Urinary bladder (tissue), 4 donors: Measurements from ENCODE around the gene CLECL1. TPM values are rescaled to one million over a fixed set of nuclear protein-coding genes. Genes with fewer than 3 reads are reported as not detected.
"Not testable (repeated sequence)": the region's sequence is repeated elsewhere in the genome, so short reads cannot be mapped to it uniquely, and the experiment has no call there.

Source experiments
- DNase-seq: peaks from one replicate; pipeline ENCODE4 v3.0.0-alpha.2; 2015; ENCODE audit errors: extremely low spot score
- H3K27ac ChIP-seq: one replicate; pipeline ENCODE4 v1.5.1; 2013; ENCODE audit warnings: low read depth, mild to moderate bottlenecking, moderate library complexity
- H3K36me3 ChIP-seq: one replicate; pipeline ENCODE4 v1.6.1; 2013; ENCODE audit warnings: mild to moderate bottlenecking, moderate library complexity; ENCODE audit not compliant: insufficient read depth
- H3K4me1 ChIP-seq: one replicate; pipeline ENCODE4 v1.6.1; 2013; ENCODE audit warnings: mild to moderate bottlenecking, moderate library complexity; ENCODE audit not compliant: insufficient read depth
- H3K4me3 ChIP-seq: one replicate; pipeline ENCODE4 v1.5.1; 2013; ENCODE audit warnings: low read depth, low read length
- WGBS: extraction: QIAGEN DNeasy Blood & Tissue Kit; methylation state at CpG from one replicate; pipeline ENCODE4 v1.1.7; 2013; 5-methylcytosine and 5-hydroxymethylcytosine counted together
- polyA plus RNA-seq: library from polyadenylated mRNA; stranded (reverse); fragments of 200-250 nt; gene quantifications from one replicate; pipeline ENCODE4 v1.2.3, GENCODE V29; 2013
- total RNA-seq: library from RNA; depleted of rRNA; stranded (reverse); fragments of >200 nt; gene quantifications from one replicate; pipeline ENCODE4 v1.2.3, GENCODE V29; 2014
- donor health status: healthy with polysubstance abuse.
- donor health status: healthy.

CLECL1 gene
- total and polyA plus RNA-seq, 2 donors: 0.37 TPM; not detected in 1

DNA sequence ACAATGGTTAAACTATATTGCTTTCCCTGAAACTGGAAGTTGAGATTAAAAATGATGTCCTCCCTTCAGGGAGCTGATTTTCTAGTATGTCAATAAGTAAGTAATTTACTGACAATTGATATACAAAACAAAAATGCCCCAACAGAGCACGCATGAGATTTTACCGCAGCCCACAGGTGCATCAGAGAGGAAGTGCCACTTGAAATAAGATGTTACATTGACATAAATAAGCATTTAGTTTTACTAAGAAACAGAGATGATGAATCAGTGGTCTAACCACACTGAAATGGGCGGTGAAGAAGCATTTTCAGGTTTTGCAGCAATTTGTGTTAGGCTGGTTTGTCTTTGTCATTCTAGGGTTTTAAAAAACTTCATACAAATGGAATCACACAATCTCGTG, 8.8 kb upstream of the CLECL1 start:
- no peak overlapping the region for H3K27ac ChIP-seq
- H3K4me3 ChIP-seq: no peak overlapping the region
- no peaks in the 10 kb centered on the region for H3K36me3 ChIP-seq
- no peaks in the 10 kb centered on the region for H3K4me1 ChIP-seq
- 75% methylated on average over 4 of the region's 4 CpGs for WGBS
- no peak for DNase-seq

DNA sequence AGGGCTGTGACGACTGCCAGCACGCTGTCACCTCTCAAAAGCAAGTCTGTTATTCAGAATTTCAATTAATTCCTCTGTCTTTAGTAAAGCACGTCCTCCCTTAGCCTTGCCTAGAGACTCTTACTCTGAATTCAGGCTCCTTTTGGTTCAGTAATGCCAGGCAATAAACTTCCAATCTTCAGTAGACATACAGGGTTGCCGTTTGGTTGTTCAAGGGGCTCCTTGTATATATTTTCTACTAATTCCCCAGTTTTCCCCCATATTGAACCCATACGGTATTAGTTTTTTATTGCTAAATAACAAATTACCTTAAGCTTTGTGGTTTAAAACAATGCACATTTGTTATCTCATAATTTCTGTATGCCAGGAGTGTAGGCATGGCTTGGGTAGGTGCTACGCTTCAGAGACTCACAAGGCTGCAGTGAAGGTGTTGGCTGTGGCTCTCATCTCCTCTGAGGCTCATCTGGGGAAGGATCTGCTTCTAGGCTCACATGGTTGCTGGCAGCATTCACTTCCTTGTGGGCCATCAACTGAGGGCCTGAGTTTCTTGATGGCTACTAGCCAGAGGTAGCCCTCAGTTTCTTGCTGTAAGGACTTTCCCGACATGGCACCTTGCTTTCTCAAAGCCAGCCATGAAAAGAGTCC, 7.3 kb upstream of the CLECL1 start:
- H3K36me3 ChIP-seq: no peaks in the 10 kb centered on the region
- DNase-seq: no peak
- no peak overlapping the region for H3K27ac ChIP-seq
- H3K4me3 ChIP-seq: no peak overlapping the region
- 80% methylated on average over 7 of the region's 7 CpGs for WGBS
- no peaks in the 10 kb centered on the region for H3K4me1 ChIP-seq

DNA sequence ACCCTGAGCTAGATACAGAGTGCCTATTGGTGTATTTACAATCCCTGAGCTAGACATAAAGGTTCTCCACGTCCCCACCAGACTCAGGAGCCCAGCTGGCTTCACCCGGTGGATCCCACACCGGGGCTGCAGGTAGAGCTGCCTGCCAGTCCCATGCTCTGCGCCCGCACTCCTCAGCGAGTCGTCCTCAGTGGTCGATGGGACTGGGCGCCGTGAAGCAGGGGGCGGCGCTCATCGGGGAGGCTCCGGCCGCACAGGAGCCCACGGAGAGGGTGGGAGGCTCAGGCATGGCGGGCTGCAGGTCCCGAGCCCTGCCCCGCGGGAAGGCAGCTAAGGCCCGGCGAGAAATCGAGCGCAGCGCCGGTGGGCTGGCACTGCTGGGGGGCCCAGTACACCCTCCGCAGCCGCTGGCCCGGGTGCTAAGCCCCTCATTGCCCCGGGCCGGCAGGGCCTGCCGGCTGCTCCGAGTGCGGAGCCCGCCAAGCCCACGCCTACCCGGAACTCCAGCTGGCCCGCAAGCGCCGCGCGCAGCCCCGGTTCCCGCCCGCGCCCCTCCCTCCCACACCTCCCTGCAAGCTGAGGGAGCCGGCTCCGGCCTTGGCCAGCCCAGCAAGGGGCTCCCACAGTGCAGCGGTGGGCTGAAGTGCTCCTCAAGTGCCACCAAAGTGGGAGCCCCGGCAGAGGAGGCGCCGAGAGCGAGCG, 6.7 kb upstream of the CLECL1 start:
- not testable (repeated sequence) for H3K4me3 ChIP-seq, H3K27ac ChIP-seq, DNase-seq, H3K4me1 ChIP-seq, H3K36me3 ChIP-seq
- 67% methylated on average over 54 of the region's 54 CpGs for WGBS

DNA sequence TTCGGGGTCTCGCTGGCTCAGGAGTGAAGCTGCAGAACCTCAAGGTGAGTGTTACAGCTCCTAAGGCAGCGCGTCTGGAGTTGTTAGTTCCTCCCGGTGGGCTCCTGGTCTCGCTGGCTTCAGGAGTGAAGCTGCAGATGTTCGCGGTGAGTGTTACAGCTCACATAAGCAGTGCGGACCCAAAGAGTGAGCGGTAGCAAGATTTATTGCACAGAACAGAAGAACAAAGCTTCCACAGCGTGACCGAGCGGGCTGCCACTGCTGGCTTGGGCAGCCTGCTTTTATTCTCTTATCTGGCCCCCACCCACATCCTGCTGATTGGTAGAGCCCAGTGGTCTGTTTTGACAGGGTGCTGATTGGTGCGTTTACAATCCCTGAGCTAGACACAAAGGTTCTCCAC, 6.0 kb upstream of the CLECL1 start:
- not testable (repeated sequence) for H3K4me1 ChIP-seq, DNase-seq, H3K36me3 ChIP-seq, H3K27ac ChIP-seq, H3K4me3 ChIP-seq
- WGBS: 86% methylated on average over 14 of the region's 14 CpGs

DNA sequence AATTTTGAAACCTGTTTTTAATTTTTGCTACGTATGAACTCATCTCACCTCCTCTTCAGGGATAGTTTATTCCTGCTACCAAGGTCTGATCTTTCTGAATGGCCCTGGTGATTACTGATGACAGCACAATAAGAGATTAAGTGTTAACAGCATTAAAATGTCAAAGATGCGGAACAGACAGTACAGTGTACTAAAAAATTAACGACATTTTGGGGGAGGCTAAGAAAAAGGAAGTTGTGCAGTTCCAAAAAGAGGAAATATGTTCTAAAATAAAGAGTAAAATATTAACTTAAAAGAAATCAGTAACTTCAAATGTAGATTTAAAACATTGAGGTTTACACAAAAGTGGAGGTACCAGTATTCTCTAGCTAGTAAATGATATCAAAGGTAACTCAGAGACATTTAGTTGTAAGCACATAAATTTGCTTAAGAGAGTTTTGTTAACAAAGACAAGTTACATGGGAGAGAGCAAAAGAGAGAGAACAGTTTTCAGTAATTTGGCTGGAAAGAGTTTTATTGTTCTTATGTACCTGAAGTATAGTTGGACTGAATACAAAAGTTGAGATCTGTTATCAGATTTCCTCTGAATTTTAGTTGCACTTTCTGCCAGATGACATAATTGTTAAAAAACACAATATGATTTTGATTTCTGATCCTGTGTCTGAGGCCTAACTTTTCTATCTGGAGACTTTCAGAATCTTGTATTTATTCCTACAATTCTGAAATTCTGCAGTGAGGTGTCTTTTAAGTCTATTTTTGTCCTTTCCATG, 4.2 kb upstream of the CLECL1 start:
- Histone ChIP-seq H3K4me1 (no peaks in the 10 kb centered on the region), H3K36me3 (no peaks in the 10 kb centered on the region), H3K4me3 (no peak overlapping the region), H3K27ac (no peak overlapping the region)
- WGBS: 34% methylated on average over 3 of the region's 3 CpGs
- no peak for DNase-seq

DNA sequence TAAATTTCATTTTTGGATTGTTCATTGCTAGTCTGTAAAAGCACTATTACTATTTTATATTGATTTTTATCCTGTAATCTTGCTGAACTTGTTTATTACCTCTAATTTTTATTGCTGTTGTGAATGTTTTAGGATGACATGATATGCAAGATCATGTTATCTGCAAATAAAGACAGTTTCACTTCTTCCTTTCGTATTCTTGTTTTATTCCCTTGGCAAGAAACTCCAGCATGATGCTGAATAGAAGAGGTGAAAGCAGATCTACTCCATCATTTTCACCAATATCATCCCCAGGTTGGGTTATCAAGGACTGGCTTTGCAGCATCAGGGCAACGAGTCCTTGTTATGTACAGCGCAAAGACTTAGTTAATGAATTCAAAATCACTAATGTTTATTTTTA, 2.7 kb upstream of the CLECL1 start:
- Histone ChIP-seq H3K4me3 (no peak overlapping the region), H3K36me3 (no peaks in the 10 kb centered on the region), H3K4me1 (no peaks in the 10 kb centered on the region), H3K27ac (no peak overlapping the region)
- DNase-seq: no peak
- 81% methylated on average over 3 of the region's 3 CpGs for WGBS

DNA sequence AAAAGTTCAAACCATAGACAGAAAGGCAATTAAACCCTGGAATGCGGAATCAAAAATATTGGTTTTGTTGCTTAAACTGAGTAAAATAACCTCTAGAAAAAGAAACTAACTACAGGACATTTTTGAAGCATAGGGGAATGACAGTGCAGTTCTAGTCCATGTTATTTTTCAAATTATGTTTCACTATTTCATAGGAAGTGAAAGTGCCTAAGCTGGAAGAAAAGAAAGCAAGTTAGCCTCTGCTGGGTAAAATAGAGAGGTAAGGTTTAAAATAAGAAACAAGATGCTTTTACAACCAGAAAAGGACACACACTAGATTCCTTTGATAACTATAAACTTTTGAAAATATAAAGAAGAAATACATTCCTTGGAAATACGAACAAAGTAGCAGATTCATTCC, 1.1 kb downstream of the CLECL1 start:
- no peaks in the 10 kb centered on the region for H3K36me3 ChIP-seq
- DNase-seq: no peak
- 86% methylated on average over 2 of the region's 2 CpGs for WGBS
- H3K4me1 ChIP-seq: no peaks in the 10 kb centered on the region
- H3K27ac ChIP-seq: no peak overlapping the region
- no peak overlapping the region for H3K4me3 ChIP-seq

DNA sequence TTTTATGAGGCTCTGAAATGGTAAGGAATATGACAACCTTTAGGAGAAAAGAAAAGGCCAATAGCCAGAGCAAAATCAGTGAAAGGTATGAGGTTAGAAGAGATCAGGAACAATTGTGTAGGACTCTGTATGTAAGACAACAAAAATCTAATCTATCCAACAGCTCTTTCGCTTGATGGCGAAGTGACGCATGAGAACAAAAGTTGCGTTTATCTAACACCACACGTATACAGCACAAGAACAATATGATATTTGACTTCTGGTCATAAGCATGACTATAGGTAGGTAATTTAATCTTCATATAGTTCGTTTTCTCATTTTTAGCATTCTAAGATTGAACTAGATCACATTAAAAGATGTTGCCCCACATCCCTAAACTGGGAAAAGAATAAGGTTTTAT, 1.5 kb downstream of the CLECL1 start:
- Histone ChIP-seq H3K36me3 (no peaks in the 10 kb centered on the region), H3K4me3 (no peak overlapping the region), H3K4me1 (no peaks in the 10 kb centered on the region), H3K27ac (no peak overlapping the region)
- DNase-seq: no peak
- 72% methylated on average over 6 of the region's 6 CpGs for WGBS

DNA sequence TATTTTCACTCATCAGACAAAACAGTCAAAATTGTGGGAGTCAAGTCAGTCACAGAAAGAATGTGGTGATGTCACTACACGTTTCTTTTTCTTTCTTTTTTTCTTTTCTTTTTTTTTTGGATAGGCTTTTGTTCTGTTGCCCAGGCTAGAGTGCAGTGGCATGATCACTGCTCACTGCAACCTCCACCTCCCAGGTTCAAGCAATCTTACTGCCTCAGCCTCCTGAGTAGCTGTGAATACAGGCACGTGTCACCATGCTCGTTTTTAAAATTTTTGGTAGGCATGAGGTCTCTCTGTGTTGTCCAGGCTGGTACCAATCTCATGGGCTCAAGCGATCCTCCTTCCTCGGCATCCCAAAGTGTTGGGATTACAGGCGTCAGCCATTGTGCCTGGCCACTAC, 2.3 kb downstream of the CLECL1 start:
- no peaks in the 10 kb centered on the region for H3K36me3 ChIP-seq

DNA sequence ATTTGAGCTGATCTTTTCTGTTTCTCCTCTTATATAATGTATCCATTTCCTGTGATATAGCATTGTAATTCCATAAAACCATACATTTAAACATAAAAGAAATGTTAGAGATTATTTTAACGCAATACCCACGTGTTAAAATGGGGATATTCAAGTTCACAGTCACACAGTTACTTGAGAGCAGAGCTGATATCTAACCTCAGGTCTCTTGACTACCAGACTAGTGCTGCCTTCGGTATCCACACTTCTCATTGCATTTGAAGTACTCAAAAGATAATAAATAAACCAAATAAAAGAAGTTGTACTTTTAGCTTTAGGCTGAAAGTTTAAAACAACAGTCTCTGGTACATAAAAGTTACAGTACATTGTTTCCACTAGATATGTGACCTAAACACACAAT, 2.9 kb downstream of the CLECL1 start:
- H3K27ac ChIP-seq: no peak overlapping the region
- WGBS: 58% methylated on average over 3 of the region's 3 CpGs
- no peak overlapping the region for H3K4me3 ChIP-seq
- no peaks in the 10 kb centered on the region for H3K36me3 ChIP-seq
- no peak for DNase-seq
- H3K4me1 ChIP-seq: no peaks in the 10 kb centered on the region

More for the DNA sequence above, 2.3 kb downstream of the CLECL1 start:
- Histone ChIP-seq H3K4me1 (no peaks in the 10 kb centered on the region), H3K27ac (no peak overlapping the region), H3K4me3 (no peak overlapping the region)
- no peak for DNase-seq
- 79% methylated on average over 6 of the region's 6 CpGs for WGBS

DNA sequence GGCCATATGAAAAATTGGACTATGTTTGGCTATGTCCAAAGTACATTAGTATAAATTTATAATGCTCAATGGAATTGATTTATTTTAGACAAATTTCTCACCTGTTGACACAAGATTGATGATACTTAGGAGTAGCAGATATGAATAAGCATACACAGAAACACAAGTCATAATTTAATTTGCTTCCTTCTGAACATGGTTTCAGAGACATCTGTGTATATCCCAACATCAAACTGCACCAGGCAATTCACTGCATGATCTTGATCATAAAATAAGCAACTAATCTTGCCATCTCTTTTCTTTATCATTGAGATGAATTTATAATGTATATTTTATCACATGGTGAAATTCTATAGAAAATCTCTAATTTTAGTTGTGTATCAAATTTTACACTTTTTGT, 3.8 kb downstream of the CLECL1 start:
- H3K27ac ChIP-seq: no peak overlapping the region
- H3K4me3 ChIP-seq: no peak overlapping the region
- DNase-seq: no peak
- H3K4me1 ChIP-seq: no peaks in the 10 kb centered on the region
- H3K36me3 ChIP-seq: no peaks in the 10 kb centered on the region

DNA sequence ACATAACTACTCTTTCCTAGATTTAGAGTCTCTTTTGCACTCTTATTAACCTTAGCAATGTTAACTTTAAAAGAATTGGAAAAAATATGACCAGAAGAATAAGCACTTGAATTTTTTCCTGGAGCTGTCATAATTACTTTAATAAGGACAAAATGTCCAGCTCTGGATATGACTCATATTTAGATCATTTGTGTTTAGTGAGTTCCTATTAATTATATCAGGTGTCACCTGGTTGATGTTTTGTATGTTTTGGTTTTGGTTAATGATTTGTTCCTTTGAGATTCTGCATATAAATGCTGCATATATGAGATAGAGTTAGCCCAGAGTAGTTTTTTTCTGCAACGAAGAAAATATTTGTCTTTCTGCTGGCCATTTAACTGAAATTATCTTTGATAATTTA, 5.1 kb downstream of the CLECL1 start:
- H3K4me1 ChIP-seq: no peaks in the 10 kb centered on the region
- no peak for DNase-seq
- no peaks in the 10 kb centered on the region for H3K36me3 ChIP-seq
- 73% methylated on average over 1 of the region's 1 CpG for WGBS
- no peak overlapping the region for H3K27ac ChIP-seq
- no peak overlapping the region for H3K4me3 ChIP-seq

DNA sequence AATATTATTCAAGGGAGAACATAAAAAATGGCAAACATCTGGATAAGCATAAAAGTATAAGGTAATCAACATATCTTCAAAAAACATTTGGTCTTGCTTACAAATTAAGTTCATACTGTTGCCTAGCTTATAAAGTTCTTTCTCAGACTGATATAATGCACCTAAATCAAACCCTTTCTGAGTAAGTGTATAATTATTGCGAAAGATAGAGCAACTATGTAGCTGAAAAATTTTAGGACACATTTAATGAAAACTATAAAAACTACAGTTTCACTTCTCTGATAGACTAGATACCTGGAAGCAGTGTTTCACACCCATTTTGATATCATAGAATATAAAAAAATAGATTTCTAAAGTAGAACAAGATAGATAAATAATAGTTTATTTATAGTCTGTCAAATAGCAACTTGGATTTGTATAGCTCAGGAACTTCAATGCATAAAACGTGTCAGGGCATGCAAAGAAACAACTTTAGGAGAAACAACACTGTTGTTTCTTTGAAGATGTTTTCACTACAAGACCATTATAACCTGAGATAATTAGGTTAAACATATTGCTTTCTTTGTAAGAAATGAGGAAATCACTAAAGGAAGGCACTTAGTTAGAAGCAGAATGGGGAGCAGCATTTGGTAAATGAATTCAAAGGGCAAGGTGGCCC, 7.6 kb downstream of the CLECL1 start:
- Histone ChIP-seq H3K4me3 (no peak overlapping the region), H3K36me3 (no peaks in the 10 kb centered on the region), H3K27ac (no peak overlapping the region), H3K4me1 (no peaks in the 10 kb centered on the region)
- 62% methylated on average over 2 of the region's 2 CpGs for WGBS
- no peak for DNase-seq

DNA sequence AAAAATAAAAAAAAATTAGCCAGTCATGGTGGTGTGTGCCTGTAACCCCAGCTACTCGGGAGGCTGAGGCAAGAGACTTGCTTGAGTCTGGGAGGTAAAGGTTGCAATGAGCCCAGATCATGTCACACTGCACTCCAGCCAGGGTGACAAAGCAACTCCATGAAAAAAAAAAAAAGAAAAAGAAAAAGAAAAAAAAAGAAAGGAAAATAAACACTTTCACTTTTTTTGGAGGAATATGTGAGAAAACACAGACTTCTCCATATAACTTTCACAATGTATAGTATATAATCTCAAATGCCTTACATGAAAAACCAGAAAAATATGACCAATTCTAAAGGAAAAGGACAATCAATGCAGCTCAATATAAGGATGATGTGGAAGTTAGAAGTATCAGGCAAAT, 8.9 kb downstream of the CLECL1 start:
- no peak overlapping the region for H3K4me3 ChIP-seq
- no peak overlapping the region for H3K27ac ChIP-seq
- H3K4me1 ChIP-seq: no peaks in the 10 kb centered on the region
- no peaks in the 10 kb centered on the region for H3K36me3 ChIP-seq
- 98% methylated on average over 1 of the region's 1 CpG for WGBS
- DNase-seq: no peak
